Measurements from ENCODE around the gene SPSB3. TPM values are rescaled to one million over a fixed set of nuclear protein-coding genes. Genes with fewer than 3 reads are reported as not detected.

Gene SPSB3
- total and polyA plus RNA-seq, 2 of the 4 experiments (the other 2 are of a cell fraction), result 9.1 to 30.8 TPM

- TF ChIP-seq NFE2L2 (IDR thresholded peaks at IDR 0.05; ENCODE audit: low read depth, low read length) (no peak), FOS (IDR thresholded peaks at IDR 0.05; ENCODE audit: low read depth, low read length) (no peak), RAD21 (IDR thresholded peaks at IDR 0.05; ENCODE audit: low read length) (no peak)
- H3K36me3 ChIP-seq (ENCODE audit: control insufficient read depth, insufficient read depth, low read length), result peaks cover 68% of the 10 kb centered on the region
Observed at GRCh38 chr16:1747934-1748333, 34.4 kb downstream of the SPSB3 start.

More at GRCh38 chr16:1747934-1748333, 34.4 kb downstream of the SPSB3 start:
- Histone ChIP-seq H3K9me1 (ENCODE audit: insufficient read depth, low read length) (peaks cover 6% of the 10 kb centered on the region; the same call in 1 of the 2 replicates), H2BK120ac (ENCODE audit: low read depth, low read length) (no peak overlapping the region), H3K56ac (ENCODE audit: extremely low read depth, insufficient read depth, low read length) (no peak overlapping the region), H4K8ac (ENCODE audit: low read depth in 2 of 2, low read length in 2 of 2) (no peak overlapping the region), H2BK20ac (ENCODE audit: low read depth, low read length) (no peak overlapping the region), H2AK5ac (ENCODE audit: low read depth, low read length) (no peak overlapping the region), H3K4me2 (ENCODE audit: low read depth, low read length) (no peak overlapping the region), H2BK15ac (ENCODE audit: low read depth, low read length) (no peak overlapping the region), H3K4me1 (ENCODE audit: control insufficient read depth, insufficient read depth, low read length) (peaks cover 2% of the 10 kb centered on the region; the same call in 1 of the 2 replicates), H3K79me1 (ENCODE audit: low read depth in 1 of 2, low read length in 2 of 2) (peaks cover 15 to 42% of the 10 kb centered on the region in 2 experiments; a peak in 2 of 4 replicates), H3K4me3 (ENCODE audit: insufficient read depth, low read depth, low read length) (no peak overlapping the region), H3K23ac (ENCODE audit: low read depth, low read length) (no peak overlapping the region), H3K9ac (ENCODE audit: low read depth, low read length) (no peak overlapping the region), H3K14ac (replicated peaks; ENCODE audit: low read depth, low read length) (no peak overlapping the region), H4K20me1 (ENCODE audit: insufficient read depth, low read length) (peaks cover 11% of the 10 kb centered on the region; the same call in 1 of the 2 replicates), H2AK9ac (replicated peaks; ENCODE audit: low read depth, low read length, poor library complexity) (no peak overlapping the region), H2BK5ac (ENCODE audit: low read depth, low read length, poor library complexity, severe bottlenecking) (no peak overlapping the region), H4K91ac (ENCODE audit: insufficient read depth, low read depth, low read length) (no peak overlapping the region), H2AFZ (replicated peaks; ENCODE audit: low read length, poor library complexity) (no peak overlapping the region), H3K4ac (ENCODE audit: low read depth, low read length) (no peak overlapping the region), H3K27ac (ENCODE audit: insufficient read depth, low read length) (no peak overlapping the region), H3K9me3 (ENCODE audit: control insufficient read depth, insufficient read depth, low read length) (no peaks in the 10 kb centered on the region), H3K18ac (ENCODE audit: low read depth, low read length) (no peak overlapping the region), H4K5ac (ENCODE audit: low read depth, low read length) (no peak overlapping the region), H3K27me3 (ENCODE audit: control insufficient read depth, insufficient read depth, low read length) (no peaks in the 10 kb centered on the region)
- no peak for DNase-seq
- in situ Hi-C loops (cut with MboI; ENCODE audit: low sequenced_read_pairs) (no loop called here), dilution Hi-C loops (cut with HindIII; ENCODE audit: low sequenced_read_pairs, unreplicated experiment) (no loop called here), intact Hi-C loops (cut with micrococcal nuclease) (no loop called here)
- ATAC-seq (ENCODE audit: low read depth), result no peak
- 93% methylated on average over 7 of the region's 11 CpGs; no CpG with 5 or more reads in 1 of the 2 experiments for WGBS, 2 experiments (ENCODE audit: extremely low coverage in 2 of 2, insufficient read length in 1 of 2)
- no TSS peak for BruUV-seq (replicated peaks)
- CTCF ChIA-PET, result no interaction called here
- POLR2A ChIA-PET (ENCODE audit: unreplicated experiment), result no interaction called here

Measured in IMR-90 (cell line).